Glomerular visceral epithelial cell (primary cell): Measurements from ENCODE around the gene MBD4.

Source experiments
- DNase-seq: peaks from one replicate; pipeline ENCODE4 v3.0.0-alpha.2; 2016; ENCODE audit errors: extremely low spot score

Gene MBD4

DNA sequence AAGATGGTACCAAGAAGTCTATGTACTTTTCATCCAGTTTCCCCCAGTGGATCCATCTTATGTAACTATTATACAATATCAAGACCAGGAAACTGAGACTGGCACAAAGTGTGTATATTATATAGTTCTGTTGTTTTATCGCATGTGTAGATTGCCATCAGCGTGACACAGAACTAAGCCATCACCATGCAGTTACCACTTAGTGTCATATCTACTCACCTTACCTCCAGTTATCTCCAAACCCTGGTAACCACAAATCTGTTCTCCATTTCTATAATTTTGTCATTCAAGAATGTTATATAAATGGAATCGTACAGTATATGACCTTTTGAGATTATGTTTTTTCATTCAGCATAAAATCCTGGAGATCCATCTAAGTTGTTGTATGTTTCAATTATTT, 23.3 kb upstream of the MBD4 start:
- no peak for DNase-seq

DNA sequence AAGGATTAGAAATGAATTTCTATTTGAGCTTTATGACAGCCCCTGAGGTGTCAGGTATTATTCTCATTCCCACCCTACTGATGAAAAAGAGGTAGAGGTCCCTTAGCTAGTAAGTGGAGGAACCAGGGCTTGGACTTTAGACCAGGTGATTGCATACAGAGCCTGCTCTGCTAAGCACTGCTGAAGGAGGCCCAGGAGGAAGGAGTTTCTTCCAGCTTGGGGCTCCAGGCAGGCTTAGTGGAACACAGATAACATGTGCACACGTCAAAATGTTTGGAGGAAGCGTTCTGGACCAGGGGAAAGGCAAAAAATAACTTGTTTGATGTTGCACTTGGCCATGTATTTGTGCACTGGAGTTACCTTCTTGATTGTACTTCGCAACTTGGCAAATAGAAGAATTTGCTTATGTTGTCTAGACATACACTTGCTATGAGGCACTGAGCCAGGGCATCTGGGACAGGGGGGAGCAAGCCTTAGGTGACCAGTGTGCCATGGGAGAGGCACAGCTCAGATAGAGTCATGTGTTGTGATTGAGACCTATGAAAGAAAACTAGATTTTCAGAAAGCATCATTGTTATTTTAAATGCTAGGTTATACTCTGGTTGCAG, 22.7 kb upstream of the MBD4 start:
- no peak for DNase-seq

DNA sequence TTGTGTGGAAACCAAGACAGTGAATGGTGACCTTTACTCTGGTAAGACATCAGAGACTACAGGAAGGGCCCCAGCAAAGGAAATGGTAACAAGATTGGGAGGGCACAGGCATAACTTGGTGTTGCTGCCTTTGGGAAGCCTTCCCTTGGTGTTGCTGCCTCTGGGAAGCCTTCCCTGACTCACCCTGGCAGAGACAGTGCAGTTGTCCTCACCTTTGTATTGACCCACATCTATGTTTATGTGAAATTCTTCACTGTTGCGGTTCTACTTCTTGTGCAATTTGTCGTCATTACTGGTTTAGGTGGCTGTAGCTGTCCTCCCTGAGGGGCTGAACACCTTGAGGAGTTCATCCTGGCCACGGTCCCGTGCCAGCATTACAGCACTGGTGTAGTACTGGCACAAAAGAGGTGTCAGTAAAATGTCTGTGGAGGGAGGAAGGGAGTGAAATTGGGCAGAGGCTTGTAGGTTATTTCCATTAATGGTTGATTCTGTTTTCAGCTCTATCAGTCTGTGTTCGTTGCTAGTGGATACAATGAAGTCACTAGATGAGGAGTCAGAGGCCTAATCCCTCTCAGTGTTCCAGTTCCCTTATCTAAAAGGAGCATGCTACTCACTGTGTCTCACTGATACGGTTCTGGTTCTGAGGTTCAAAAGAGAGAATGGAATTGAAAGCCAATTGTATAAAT, 21.9 kb upstream of the MBD4 start:
- no peak for DNase-seq

DNA sequence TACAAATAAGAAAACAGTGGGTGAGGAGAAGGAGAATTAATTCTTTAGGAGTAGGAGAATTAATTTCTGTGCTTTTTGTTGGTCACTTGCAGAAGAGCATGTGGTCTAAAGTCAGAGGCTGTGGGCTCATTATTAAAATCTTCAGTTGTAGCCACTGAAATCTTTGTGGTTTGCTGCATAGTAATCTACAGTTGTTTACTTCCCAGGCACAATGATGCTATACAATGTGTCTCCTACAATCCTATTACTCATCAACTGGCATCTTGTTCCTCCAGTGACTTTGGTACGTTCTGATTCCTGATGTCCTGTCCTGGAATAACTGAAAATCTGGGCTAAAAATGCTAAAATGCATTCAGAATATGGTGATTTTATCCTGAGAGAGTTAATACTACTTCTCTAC, 21.3 kb upstream of the MBD4 start:
- DNase-seq = no peak

DNA sequence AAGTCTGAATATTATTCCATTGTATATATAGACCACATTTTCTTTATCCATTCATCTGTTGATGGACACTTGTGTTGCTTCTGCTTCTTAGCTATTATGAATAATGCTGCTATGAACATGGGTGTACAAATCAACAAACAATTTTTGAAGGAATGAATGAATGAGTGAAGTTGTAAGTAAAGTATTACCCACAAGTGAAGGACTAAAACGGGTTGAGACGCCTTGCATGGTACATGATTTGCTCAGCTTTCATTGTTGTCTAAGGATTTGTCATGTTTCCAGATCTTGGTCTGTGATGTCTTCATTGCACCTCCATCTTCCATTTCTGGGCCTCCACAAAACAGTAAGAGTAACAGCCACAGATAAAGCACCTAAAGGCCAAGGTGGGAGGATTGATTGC, 20.8 kb upstream of the MBD4 start:
- DNase-seq = no peak

DNA sequence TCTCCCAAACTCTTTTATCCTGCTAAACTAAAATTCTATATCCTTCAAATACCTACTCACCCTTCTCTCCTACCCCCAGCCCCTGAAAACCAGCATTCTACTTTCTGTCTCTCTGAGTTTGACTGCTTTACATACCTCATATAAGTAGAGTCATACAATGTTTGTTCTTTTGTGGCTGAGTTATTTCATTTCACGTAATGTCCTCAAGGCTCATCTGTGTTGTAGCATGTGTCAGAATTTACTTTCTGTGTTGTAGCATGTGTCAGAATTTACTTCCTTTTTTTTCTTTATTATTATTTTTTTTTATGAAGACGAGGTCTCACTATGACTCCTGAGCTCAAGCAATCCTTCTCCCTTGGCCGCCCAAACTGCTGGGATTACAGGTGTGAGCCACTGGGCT, 20.4 kb upstream of the MBD4 start:
- DNase-seq = no peak

DNA sequence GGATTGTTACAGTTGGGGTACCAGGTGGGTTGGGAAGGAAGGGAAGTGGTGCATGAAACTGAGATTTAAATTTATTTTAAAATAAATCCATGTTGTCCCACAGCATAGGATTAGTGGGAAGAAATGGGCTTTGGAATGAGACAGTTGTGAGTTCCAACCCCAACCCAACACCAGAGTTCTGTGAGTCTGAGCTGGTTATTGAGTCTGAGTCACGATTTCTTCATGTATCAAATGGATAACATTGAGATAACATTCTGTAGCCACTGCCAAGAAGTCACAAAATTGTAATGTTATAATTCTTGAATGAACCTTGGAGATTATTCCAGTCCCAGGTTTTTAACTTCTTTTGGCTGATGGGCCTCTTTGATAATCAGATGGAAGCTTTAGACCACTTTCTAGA, 14.0 kb upstream of the MBD4 start:
- DNase-seq = no peak

DNA sequence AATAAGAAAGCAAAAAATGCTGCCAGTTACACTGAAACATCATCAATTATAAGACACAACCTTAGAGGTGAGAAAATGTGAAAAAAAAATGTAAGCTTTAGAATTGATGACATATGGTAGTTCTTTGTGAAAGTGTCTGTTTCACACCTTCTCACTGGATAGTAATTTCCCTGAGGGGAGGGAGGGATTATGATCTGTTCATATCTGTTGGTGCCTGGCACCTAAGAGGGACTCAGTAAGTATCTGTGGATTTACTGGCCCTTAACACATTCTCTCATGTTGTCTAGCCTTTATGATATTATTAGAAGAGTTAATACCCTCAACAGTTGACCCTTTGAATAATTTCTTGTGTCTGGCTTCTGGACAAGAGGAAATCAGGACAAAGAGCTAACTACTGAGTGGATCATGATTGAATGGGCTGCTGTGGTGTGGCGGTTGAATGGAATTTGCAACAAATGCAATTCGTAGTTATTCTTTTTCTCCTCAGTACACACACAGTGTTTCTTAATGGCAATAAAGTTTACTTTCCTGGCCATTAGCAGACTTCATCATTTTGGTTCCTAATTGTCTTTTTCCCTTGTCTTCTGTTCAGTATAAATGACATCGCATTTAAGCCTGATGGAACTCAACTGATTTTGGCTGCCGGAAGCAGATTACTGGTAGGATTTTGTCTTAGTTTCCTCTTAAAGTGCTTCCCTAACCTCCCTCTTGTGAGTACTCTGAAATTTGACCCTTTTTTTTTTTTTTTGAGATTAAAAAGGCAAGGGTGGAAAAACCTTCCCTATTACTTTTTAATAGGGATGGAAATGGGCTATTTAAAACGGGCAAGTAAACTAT, 9.7 kb upstream of the MBD4 start:
- DNase-seq = no peak

DNA sequence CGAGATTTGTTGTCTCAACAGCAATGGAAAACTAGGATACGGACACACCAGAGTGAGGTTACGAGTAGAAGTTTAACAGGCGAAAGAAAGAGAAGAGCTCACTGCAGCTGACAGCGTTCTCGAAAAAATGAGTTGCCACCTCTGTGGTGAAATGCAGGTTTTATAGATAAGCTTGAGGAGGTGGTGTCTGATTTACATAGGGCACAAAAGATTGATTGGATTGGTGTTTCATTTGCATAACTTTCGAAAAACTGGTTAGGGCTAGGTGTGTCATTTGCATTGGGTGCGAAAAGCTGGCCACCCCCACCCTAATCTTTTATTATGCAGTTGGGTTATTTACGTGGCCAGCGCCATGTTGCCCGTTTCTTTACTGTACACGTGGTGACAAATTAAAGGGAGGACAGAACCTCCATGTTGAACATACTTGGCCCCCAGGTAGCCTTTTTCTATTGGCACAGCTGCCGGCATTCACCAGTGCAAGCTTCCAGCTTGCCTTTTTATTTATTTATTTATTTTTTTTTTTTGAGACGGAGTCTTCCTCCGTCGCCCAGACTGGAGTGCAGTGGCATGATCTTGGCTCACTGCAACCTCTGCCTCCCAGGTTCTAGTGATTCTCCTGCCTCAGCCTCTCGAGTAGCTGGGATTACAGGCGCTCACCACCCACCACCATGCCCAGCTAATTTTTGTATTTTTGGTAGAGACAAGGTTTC, 8.6 kb upstream of the MBD4 start:
- DNase-seq = peak; percentile 25

DNA sequence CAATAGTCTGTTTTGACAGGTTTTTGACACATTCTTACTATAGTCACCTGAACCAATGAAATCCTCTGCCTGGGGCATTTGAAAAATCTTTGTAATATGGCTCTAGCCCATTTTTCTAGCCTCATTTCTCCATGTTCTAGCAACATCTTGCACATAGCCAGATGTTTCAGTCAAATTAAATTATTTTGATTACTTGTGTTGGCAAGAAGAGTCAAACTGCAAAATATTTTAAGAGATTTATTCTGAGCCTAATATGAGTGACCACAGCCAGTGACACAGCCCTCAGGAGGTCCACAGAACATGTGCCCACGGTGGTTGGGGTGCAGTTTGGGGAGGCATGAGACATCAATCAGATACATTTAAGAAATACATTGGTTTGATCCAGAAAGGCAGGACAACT, 7.2 kb upstream of the MBD4 start:
- no peak for DNase-seq

DNA sequence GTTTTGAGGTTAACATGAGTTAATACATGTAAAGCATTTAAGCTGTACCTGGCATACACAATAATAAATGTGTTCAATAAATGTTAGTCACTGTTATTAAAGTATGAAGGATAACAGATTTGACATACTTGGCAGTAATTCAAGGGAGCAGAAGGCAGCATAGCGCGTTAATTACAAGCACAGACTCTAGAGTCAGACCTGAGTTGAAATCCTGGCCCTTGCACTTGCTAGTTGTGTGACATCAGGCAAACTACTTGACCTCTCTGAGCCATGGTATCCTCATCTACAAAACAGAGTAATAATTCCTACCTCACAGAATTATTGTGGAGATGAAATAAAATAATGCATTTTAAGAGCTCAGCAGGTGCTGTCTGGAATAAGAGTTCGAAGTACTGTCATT, 5.7 kb upstream of the MBD4 start:
- no peak for DNase-seq

DNA sequence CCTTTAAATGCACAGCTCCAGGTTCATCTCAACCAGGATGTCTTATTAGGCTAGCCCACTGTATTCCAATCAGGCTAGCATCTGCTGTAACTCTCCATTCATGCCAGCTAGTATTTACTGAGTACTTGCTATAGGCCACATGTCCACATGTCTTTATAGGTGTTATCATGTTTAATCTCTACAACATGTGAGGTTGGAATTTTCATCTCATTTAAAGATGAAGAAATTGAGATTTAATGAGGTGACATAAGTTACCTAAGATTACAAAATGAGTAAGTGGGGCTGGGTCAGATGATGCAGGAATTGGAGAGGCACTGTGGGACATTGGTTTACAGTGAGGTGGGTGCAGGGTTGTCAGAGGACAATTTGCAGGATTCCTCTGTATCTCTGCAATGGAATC, 3.2 kb upstream of the MBD4 start:
- no peak for DNase-seq

DNA sequence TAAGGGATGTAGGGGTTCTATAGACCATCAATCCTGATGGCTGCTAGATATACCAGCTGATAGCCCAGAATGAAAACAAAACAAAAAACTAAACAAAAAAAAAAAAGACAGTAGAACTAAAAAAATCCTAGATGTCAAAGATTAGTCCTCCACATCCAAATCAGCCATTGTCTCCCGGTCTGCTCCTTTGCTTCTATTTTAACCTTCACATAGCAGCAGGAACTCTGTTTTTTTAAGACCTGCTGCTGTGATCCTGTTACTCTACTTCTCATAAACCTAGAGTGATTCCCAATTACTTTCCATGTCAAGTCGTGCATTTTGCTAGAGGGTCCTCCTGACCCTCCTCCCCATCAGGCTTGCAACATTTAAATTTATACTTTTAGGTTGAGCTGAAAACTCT, 2.7 kb upstream of the MBD4 start:
- DNase-seq = no peak

DNA sequence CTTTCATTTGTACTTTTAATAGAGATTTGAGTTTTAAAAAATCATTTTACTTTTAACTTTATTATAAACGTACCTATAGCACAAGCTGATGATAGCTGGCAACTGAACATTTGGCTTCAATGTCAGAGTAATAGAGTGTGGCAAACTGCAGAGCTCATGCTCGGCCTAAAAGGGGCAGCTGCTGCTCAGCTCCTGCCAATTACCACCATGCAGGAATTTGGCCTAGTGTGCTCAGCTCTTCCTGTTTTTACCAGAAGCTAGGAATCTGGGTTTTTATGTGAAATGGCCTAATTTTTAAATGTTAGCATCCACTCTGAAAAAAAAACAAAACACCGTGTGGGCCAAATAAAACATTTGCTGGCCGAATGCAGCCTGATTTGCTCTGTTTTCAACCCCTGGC, 2.0 kb upstream of the MBD4 start:
- no peak for DNase-seq

DNA sequence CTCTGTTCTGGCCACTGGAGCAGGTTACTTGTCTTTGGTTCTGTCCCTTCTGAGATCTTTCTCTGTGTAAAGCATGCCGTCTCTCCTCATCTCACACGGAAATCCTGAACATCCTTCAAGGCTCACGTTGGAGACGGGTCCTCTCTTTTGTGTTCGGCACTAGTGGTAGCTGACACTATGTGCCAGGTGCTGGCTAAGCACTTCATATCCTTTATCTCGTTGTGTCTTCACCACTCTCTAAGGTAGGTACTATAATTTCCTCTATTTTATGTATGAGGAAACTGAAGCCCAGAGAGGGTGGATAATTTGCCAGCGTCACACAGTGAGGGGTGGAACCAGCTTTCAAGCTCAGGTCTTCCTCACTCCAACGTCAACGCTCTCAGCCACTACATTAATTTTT, 1.5 kb upstream of the MBD4 start:
- DNase-seq = no peak

DNA sequence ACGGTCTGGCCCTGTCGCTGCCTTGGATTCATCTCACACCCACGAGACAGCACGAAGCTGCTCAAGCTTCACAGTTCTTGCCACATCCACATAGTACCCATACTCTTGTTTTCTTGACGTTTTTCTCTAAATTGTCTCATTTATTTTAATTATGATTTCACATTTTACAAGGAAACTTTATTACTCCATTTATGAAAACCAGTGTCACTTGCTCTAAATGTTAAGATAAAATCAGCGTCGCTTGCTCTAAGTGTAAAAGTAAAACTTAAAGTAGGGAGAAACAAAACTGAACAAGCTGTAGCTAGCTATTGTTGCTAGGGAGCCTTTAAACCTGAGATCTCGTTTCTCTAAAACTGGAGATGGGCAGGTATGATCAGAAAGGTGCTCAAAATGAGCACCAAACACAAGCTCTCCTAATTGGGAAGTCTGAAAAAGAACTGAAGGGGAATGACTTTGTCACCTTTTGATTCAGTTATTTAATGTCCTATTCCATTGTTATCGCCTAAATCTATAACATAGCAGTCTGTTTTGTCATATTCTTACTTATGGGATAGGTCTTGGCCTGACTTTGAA, 956 bp upstream of the MBD4 start:
- DNase-seq = no peak

DNA sequence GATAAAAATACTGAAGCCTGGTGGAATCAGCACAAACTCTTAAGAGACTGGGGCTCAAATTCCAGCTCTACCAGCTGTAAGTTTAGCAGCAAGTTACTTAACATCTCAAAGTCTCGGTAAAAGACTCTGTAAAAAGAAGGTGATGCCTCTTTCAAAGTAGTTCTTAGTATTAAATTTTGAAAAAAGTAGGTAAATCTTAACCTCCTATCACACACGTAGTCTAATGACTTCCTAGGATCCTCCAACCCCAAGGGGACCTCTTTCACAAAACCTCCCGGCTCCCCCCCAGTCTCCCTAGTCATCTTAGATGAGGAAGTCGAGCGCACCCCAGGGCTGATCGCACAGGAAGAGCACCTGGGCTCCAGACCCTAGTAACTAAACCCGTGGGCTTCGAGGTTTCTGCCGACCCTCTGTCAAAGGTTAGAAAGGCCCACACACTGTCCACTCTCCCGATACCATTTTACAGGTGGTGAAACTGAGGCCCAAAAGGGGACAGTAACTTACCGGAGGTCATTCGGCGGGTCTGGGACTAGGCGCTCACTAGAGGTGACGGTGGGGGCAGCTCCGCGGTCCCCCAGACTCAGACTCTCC, 427 bp downstream of the MBD4 start:
- DNase-seq = peak; percentile 28

DNA sequence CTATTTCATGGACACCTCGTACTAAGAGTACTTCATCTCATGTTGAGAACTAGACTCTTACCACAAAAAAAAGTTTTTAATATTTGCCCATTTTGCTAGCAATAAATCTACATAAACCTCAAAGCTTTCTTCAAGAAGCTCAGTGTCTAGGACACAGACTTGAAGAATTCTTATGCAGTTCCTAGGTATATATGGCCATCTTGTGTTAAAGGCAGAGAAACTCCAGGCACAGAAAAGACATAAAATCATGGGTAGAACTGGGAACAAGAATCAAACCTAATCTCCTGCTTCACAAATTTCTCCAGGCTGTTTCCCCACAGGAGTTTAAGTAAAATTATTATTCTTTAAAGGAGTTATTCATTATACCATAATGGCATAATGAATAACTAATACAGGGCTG, 4.4 kb downstream of the MBD4 start:
- DNase-seq = no peak

DNA sequence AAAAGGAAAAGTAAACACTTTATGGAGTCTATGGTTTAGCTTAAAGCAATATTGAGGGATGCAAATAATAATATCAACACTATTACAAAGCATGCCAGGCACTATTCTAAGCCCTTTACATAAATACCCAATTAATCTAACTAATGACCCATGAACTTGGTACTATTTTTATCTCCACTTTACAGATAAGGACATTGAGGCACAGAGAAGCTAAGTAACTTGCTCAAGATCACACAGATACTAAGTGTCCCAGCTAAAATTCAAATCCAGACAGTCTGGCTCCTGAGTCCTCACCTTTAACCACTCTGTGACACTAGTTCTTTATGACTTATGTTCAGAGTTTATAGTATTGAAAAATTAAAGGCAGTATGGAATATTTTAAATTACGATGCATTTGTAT, 5.6 kb downstream of the MBD4 start:
- DNase-seq = no peak

DNA sequence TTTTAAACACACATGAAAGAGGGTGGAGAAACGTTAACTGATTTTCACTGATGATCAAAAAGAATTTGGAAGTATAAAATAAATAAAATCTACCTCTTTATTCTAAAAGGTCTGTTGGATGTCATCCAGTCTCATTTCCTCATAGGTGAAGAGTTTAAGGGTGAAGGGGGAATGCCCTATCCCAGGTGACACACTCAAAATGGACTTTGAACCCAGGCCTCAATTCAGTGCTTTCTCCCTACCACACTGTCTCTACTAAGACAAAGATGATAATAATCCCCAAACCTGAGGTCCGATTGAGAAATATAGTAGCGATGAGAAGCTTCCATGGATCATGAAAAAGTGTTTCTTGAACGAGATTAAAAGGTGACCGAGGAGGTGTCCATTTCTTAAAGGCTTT, 6.2 kb downstream of the MBD4 start:
- DNase-seq = no peak

DNA sequence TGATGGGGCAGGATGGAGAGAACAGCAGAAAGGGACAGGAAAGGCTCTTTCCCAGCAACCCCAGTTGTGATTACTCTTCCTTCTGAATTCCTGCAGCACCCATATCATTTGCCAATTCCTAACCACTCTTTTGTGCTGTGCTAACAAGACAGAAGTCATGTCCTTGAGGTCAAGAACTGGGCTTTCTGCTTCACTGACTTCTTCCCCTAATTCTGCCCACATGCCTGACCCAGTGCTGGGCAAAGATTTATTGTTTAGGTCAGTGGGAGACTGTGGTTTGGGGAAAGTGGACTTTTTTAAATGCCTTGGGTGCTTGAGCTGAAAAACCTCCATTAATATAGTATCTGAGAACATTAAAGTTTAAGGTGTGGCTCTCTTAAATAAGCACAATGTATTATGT, 7.1 kb downstream of the MBD4 start:
- peak; percentile 77 for DNase-seq

DNA sequence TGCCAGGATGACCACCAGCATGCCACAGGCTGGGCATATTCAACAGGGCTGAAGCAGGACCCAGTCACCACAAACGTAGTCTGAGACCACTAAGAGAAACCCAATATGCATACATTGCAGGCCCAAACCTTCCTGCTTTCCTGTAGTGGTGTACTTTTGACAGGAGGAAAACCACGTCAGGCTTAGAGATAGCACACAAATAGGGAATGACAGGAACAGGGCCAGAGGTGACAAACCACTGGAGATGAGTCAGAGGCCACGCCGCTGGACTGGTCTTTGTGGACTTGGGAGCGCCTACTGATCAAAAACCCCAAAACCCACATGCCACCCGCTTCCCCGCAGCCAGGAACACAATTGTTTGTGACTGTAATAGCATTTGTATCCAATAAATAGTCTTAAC, 7.7 kb downstream of the MBD4 start:
- DNase-seq = peak; percentile 40
